Measurements from ENCODE around the gene LRRC58. TPM values are rescaled to one million over a fixed set of nuclear protein-coding genes. Genes with fewer than 3 reads are reported as not detected.
"Not testable (repeated sequence)": the region's sequence is repeated elsewhere in the genome, so short reads cannot be mapped to it uniquely, and the experiment has no call there.

LRRC58 gene
- total and polyA plus RNA-seq, 2 of the 13 experiments (the other 11 are each of a cell fraction or from before 2014, with no cell fraction given), result 9.7 to 17.3 TPM

- FAIRE-seq, result no peak
- Histone ChIP-seq H3K27me3 (ENCODE audit: control insufficient read depth in 1 of 2, insufficient read depth in 2 of 2, low read length in 2 of 2) (no peaks in the 10 kb centered on the region), H3K4me3 (replicated peaks in 1 of 3; ENCODE audit: insufficient read depth in 1 of 3, low read depth in 2 of 3, low read length in 3 of 3) (no peak overlapping the region), H3K4me2 (ENCODE audit: low read depth, low read length) (no peak overlapping the region), H4K20me1 (ENCODE audit: insufficient read depth, low read length) (no peaks in the 10 kb centered on the region), H3K79me2 (ENCODE audit: insufficient read depth, low read length) (no peaks in the 10 kb centered on the region), H2AFZ (ENCODE audit: low read length) (no peak overlapping the region), H3K9me3 (ENCODE audit: low read length) (no peaks in the 10 kb centered on the region), H3K4me1 (ENCODE audit: insufficient read depth, low read length) (no peaks in the 10 kb centered on the region), H3K9ac (ENCODE audit: insufficient read depth, low read depth, low read length) (no peak overlapping the region), H3K27ac (ENCODE audit: extremely low read length, insufficient read depth, low read length) (no peak overlapping the region), H3K36me3 (replicated peaks in 1 of 2; ENCODE audit: control insufficient read depth in 1 of 2, insufficient read depth in 2 of 2, low read length in 2 of 2) (0 out of 5 replicates have a peak, but pooled peaks cover 0 to 8% of the 10 kb centered on the region in 2 experiments)
- no TSS peak for BruUV-seq (replicated peaks)
- ChIA-PET POLR2A (no interaction called here), CTCF (ENCODE audit: low intra/inter-chr PET ratio, low total read pairs) (no interaction called here)
- no peak for DNase-seq (ENCODE audit: low spot score)
- TF ChIP-seq ATF7 (IDR thresholded peaks at IDR 0.05) (peak; percentile 74), ATF7 (CRISPR knock-in tag; IDR thresholded peaks at IDR 0.05) (no peak), MYC (CRISPR knock-in tag; IDR thresholded peaks at IDR 0.05; ENCODE audit: borderline replicate concordance) (no peak), ISX (CRISPR knock-in tag; conservative IDR thresholded peaks at IDR 0.05) (no peak), HMGA1 (CRISPR knock-in tag; conservative IDR thresholded peaks at IDR 0.05) (no peak), NCOA5 (CRISPR knock-in tag; IDR thresholded peaks at IDR 0.05) (no peak)
- TF ChIP-seq, protein P1, sequence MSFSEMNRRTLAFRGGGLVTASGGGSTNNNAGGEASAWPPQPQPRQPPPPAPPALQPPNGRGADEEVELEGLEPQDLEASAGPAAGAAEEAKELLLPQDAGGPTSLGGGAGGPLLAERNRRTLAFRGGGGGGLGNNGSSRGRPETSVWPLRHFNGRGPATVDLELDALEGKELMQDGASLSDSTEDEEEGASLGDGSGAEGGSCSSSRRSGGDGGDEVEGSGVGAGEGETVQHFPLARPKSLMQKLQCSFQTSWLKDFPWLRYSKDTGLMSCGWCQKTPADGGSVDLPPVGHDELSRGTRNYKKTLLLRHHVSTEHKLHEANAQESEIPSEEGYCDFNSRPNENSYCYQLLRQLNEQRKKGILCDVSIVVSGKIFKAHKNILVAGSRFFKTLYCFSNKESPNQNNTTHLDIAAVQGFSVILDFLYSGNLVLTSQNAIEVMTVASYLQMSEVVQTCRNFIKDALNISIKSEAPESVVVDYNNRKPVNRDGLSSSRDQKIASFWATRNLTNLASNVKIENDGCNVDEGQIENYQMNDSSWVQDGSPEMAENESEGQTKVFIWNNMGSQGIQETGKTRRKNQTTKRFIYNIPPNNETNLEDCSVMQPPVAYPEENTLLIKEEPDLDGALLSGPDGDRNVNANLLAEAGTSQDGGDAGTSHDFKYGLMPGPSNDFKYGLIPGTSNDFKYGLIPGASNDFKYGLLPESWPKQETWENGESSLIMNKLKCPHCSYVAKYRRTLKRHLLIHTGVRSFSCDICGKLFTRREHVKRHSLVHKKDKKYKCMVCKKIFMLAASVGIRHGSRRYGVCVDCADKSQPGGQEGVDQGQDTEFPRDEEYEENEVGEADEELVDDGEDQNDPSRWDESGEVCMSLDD (CRISPR knock-in tag; IDR thresholded peaks at IDR 0.05; ENCODE audit: borderline replicate concordance), result no peak
- in situ Hi-C loops (cut with HindIII; ENCODE audit: extremely low pct_ligation_motif_present, low pct_unique_long_range_greater_than_20kb), result no loop called here
- 96% methylated on average over 1 of the region's 1 CpG for WGBS (ENCODE audit: low lambda C conversion rate)
- intact Hi-C loops (cut with micrococcal nuclease; ENCODE audit: unreplicated experiment), result no loop called here
- ATAC-seq, result no peak
Observed at GRCh38 chr3:120324190-120324589, 25.0 kb downstream of the LRRC58 start.

- H4K20me1 ChIP-seq (ENCODE audit: insufficient read depth, low read length); H3K79me2 ChIP-seq (ENCODE audit: insufficient read depth, low read length); DNase-seq (ENCODE audit: low spot score); in situ Hi-C loops (cut with HindIII; ENCODE audit: extremely low pct_ligation_motif_present, low pct_unique_long_range_greater_than_20kb); H2AFZ ChIP-seq (ENCODE audit: low read length); H3K4me2 ChIP-seq (ENCODE audit: low read depth, low read length); H3K27ac ChIP-seq (ENCODE audit: extremely low read length, insufficient read depth, low read length); BruUV-seq (replicated peaks); FAIRE-seq; intact Hi-C loops (cut with micrococcal nuclease; ENCODE audit: unreplicated experiment); ATAC-seq; H3K36me3 ChIP-seq (replicated peaks in 1 of 2; ENCODE audit: control insufficient read depth in 1 of 2, insufficient read depth in 2 of 2, low read length in 2 of 2); CTCF ChIA-PET (ENCODE audit: low intra/inter-chr PET ratio, low total read pairs); H3K9ac ChIP-seq (ENCODE audit: insufficient read depth, low read depth, low read length); H3K27me3 ChIP-seq (ENCODE audit: control insufficient read depth in 1 of 2, insufficient read depth in 2 of 2, low read length in 2 of 2); POLR2A ChIA-PET; H3K9me3 ChIP-seq (ENCODE audit: low read length); H3K4me3 ChIP-seq (replicated peaks in 1 of 3; ENCODE audit: insufficient read depth in 1 of 3, low read depth in 2 of 3, low read length in 3 of 3); H3K4me1 ChIP-seq (ENCODE audit: insufficient read depth, low read length): not testable (repeated sequence)
- WGBS (ENCODE audit: low lambda C conversion rate), result 93% methylated on average over 3 of the region's 4 CpGs
Observed at GRCh38 chr3:120323761-120324160, 25.4 kb downstream of the LRRC58 start.

All from HepG2 (cell line).